Measurements from ENCODE around the gene BICDL1.

- TF ChIP-seq CTCF (IDR thresholded peaks at IDR 0.05): no peak
- no peak for TF ChIP-seq ZFX (IDR thresholded peaks at IDR 0.05; ENCODE audit: borderline replicate concordance)
Measured at GRCh38 chr12:119957135-119957534, 31.9 kb upstream of the BICDL1 start.

Measured in 22Rv1 (cell line).